HEK293T (cell line): ENCODE results near the gene VSTM1.

ENCODE experiments used
- ARNT ChIP-seq: fragments of 450-650 bp; IDR thresholded peaks from 2 replicates; pipeline ENCODE4 v1.6.1; 2017; ENCODE audit warnings: mild to moderate bottlenecking
- BHLHE40 ChIP-seq: fragments of 450-650 bp; IDR thresholded peaks from 2 replicates; pipeline ENCODE4 v1.6.1; 2016; ENCODE audit warnings: mild to moderate bottlenecking, moderate library complexity, borderline replicate concordance
- CTBP1 ChIP-seq: fragments of 450-650 bp; IDR thresholded peaks from 2 replicates; pipeline ENCODE4 v1.6.1; 2016; ENCODE audit warnings: borderline replicate concordance
- ELF4 ChIP-seq: fragments of 450-650 bp; IDR thresholded peaks from 2 replicates; pipeline ENCODE4 v1.6.1; 2017; ENCODE audit warnings: antibody characterized with exemption
- FOXK2 ChIP-seq: fragments of 450-650 bp; IDR thresholded peaks from 2 replicates; pipeline ENCODE4 v1.6.1; 2016; ENCODE audit warnings: mild to moderate bottlenecking
- FOXM1 ChIP-seq: fragments of 450-650 bp; IDR thresholded peaks from 2 replicates; pipeline ENCODE4 v1.6.1; 2017; ENCODE audit warnings: mild to moderate bottlenecking, borderline replicate concordance
- HDGF ChIP-seq: fragments of 450-650 bp; IDR thresholded peaks from 2 replicates; pipeline ENCODE4 v1.6.1; 2017; ENCODE audit warnings: antibody characterized with exemption, borderline replicate concordance
- L3MBTL2 ChIP-seq: fragments of 450-650 bp; conservative IDR thresholded peaks from 2 replicates; pipeline ENCODE4 v1.6.1; 2016; ENCODE audit warnings: mild to moderate bottlenecking
- SP1 ChIP-seq: fragments of 450-650 bp; IDR thresholded peaks from 2 replicates; pipeline ENCODE4 v1.6.1; 2017
- SUZ12 ChIP-seq: fragments of 450-650 bp; IDR thresholded peaks from 2 replicates; pipeline ENCODE4 v1.6.1; 2016; ENCODE audit warnings: mild to moderate bottlenecking

DNA sequence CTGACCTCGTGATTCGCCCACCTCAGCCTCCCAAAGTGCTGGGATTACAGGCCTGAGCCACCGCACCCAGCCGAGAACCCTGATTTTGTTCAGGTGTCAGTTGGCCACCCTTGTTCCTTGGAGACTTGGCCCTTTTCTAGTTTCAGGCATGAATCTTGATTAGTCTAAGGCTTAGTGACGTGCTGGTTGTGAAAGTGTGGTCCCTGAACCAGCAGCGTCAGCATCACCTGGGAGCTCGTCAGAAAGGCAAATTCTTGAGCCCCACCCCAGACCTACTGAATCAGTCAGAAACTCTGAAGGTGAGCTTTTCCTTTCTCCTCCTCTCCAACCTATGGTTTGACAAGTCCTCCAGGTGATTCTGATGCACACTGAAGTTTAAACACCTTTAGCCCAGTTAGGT lies 37.0 kb downstream of the VSTM1 start:
- TF ChIP-seq HDGF, result no peak
- TF ChIP-seq SP1, result no peak
- TF ChIP-seq ELF4, result no peak
- TF ChIP-seq FOXM1, result no peak
- TF ChIP-seq FOXK2, result no peak
- TF ChIP-seq BHLHE40, result no peak
- no peak for TF ChIP-seq ARNT
- no peak for TF ChIP-seq L3MBTL2
- no peak for TF ChIP-seq SUZ12
- TF ChIP-seq CTBP1, result no peak
